ENCODE data around the gene FAM118A.

The FAM118A gene

DNA sequence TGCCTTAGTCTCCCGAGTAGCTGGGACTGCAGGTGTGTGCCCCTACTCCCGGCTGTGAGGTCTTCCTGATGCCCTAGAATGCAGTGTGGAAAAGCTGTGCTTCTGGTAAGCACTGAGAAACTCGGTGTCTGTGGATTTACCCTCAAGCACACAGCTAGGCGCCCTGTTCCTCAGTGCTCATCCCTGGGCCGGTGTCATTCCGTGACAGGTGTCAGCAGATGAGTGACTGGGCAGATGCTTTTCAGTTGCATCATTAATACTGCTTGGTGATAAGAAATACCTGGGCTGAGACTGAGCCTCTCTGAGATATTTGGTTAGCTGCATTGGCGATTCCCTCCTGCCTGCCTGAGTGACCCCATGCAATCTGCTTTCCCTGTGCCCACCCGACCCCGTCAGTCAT is 21.8 kb downstream of the FAM118A start:
- no peak overlapping the region for H3K4me3 ChIP-seq (replicated peaks; ENCODE audit: low read depth, low read length)
- DNase-seq (ENCODE audit: low read depth): no peak
- TF ChIP-seq, protein P1, sequence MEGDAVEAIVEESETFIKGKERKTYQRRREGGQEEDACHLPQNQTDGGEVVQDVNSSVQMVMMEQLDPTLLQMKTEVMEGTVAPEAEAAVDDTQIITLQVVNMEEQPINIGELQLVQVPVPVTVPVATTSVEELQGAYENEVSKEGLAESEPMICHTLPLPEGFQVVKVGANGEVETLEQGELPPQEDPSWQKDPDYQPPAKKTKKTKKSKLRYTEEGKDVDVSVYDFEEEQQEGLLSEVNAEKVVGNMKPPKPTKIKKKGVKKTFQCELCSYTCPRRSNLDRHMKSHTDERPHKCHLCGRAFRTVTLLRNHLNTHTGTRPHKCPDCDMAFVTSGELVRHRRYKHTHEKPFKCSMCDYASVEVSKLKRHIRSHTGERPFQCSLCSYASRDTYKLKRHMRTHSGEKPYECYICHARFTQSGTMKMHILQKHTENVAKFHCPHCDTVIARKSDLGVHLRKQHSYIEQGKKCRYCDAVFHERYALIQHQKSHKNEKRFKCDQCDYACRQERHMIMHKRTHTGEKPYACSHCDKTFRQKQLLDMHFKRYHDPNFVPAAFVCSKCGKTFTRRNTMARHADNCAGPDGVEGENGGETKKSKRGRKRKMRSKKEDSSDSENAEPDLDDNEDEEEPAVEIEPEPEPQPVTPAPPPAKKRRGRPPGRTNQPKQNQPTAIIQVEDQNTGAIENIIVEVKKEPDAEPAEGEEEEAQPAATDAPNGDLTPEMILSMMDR (IDR thresholded peaks at IDR 0.05; ENCODE audit: low read length, missing control alignments): no peak

DNA sequence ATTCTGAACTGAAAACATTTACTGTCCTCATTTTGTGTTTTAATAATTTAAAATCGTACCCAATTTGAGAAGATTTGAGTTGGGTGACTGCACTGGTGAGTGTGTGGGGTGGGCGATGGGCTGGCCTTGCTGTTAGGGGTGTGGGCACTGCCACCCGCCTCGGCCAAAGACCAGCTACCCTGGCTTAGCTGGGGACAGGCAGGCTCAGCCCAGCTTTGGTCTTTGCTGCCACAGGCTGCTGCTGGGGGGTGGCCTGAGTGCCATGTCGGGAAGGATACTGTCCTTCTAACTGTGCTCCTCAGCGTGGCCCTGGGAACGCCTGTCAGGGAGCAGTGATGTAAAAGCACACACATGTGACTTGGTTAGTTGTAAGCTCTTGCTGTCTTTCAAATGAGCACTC is 22.3 kb downstream of the FAM118A start:
- no peak overlapping the region for H3K4me3 ChIP-seq (replicated peaks; ENCODE audit: low read depth, low read length)
- DNase-seq (ENCODE audit: low read depth): no peak
- TF ChIP-seq, protein P1 (IDR thresholded peaks at IDR 0.05; ENCODE audit: low read length, missing control alignments): no peak

DNA sequence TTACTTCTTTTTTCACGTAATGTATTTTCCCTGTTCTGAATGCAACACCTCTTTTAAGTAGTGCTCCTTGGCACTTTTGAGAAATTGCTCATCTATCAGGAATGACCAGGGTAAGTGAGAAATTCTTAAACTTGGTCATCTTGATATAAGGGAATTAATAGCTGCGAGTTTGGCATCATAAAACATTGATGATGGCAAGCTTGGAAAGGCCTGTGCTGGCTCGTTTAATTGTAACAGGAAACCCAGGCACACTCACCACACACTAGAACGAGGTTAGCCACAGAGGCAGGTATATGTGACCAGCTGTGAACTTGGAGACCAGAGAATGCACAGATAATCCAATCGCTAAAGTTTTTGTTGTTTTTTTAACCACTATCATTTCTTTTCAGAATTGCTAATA is 24.3 kb downstream of the FAM118A start:
- H3K4me3 ChIP-seq (replicated peaks; ENCODE audit: low read depth, low read length): no peak overlapping the region
- TF ChIP-seq, protein P1 (IDR thresholded peaks at IDR 0.05; ENCODE audit: low read length, missing control alignments): no peak
- no peak for DNase-seq (ENCODE audit: low read depth)

DNA sequence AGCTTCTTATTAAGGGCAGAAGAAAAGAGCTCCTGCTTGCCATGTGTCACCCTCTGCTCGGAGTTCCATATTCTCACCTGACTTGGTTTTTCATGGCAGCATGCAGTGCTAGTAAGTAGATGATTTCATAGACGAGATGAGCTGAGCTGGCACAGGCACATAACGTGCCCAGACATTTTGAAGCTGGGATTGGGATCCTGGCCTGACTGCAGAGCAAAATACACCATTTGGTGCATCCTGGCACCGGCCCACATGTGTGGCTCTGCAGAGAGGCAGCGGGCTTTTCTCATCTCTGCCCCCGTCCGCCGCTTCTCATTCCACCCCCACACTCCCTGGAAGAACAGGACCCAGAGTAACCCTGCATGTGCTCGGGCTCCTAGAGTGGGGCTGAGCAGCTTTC is 24.8 kb downstream of the FAM118A start:
- TF ChIP-seq, protein P1 (IDR thresholded peaks at IDR 0.05; ENCODE audit: low read length, missing control alignments): no peak
- H3K4me3 ChIP-seq (replicated peaks; ENCODE audit: low read depth, low read length): no peak overlapping the region
- no peak for DNase-seq (ENCODE audit: low read depth)

GRCh38 chr22:45335021-45335818 is 25.5 kb downstream of the FAM118A start:
- no peak overlapping the region for H3K4me3 ChIP-seq (replicated peaks; ENCODE audit: low read depth, low read length)
- TF ChIP-seq, protein P1 (IDR thresholded peaks at IDR 0.05; ENCODE audit: low read length, missing control alignments): no peak
- DNase-seq (ENCODE audit: low read depth): no peak

DNA sequence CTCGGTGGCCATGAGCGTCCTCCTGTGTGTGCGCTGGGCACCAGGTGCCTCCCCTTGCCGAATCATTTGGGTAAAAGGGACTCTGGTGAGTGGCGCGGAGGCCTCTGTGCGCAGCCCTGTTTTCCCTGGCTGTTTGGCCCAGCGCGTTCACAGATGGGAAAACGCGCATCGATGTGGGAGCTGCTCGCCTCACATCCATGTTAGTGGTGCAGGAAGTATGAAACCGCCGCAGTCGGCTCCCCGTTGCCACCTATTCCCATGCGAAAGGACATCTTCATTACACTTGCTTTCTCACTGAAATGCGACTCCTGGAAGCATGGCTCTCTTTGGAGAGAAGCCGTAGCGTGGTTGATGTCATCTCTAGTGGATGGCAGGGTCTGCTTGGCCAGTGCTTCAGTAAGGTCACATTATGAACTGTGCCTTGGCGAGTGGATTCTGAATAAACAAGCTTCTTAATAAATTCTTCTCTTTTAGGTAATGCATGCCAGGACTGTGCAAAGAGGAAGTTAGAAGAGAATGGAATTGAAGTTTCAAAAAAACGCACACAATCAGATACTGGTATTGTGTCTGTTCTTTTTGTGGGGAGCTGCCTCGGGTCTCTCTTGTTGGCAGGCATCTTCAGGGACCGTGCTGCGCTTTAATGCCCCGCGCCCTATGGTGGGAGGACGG is 26.3 kb downstream of the FAM118A start:
- no peak for DNase-seq (ENCODE audit: low read depth)
- H3K4me3 ChIP-seq (replicated peaks; ENCODE audit: low read depth, low read length): no peak overlapping the region
- TF ChIP-seq, protein P1 (IDR thresholded peaks at IDR 0.05; ENCODE audit: low read length, missing control alignments): no peak

Data from fibroblast of pulmonary artery (primary cell).